AG09309 (cell line): ENCODE data around the gene HTR1B.
A peak's percentile ranks its signal among the peaks of the same experiment; 100 is the strongest.

Source experiments
- DNase-seq: peaks from one replicate; pipeline ENCODE4 v3.0.0-alpha.2; 2010; ENCODE audit warnings: low read depth
- H3K4me3 ChIP-seq: 2 replicates; pipeline ENCODE4 v1.5.1; 2011; ENCODE audit warnings: mild to moderate bottlenecking, low read depth, low read length, moderate library complexity; ENCODE audit not compliant: control insufficient read depth
- CTCF ChIP-seq: IDR thresholded peaks from 2 replicates; pipeline ENCODE4 v1.5.1; 2011; ENCODE audit warnings: mild to moderate bottlenecking, low read depth, low read length, inconsistent platforms; ENCODE audit not compliant: insufficient read depth, control insufficient read depth; ENCODE audit errors: missing control alignments

The HTR1B gene

GRCh38 chr6:77482981-77483380 lies 19.7 kb upstream of the HTR1B start:
- DNase-seq: no peak
- TF ChIP-seq CTCF: no peak
- H3K4me3 ChIP-seq: no peak overlapping the region

- no peak for TF ChIP-seq CTCF
- no peak overlapping the region for H3K4me3 ChIP-seq
- DNase-seq: no peak
Observed at GRCh38 chr6:77474973-77475372, 11.7 kb upstream of the HTR1B start.

GRCh38 chr6:77474286-77474956 lies 11.1 kb upstream of the HTR1B start:
- no peak for TF ChIP-seq CTCF
- no peak for DNase-seq
- H3K4me3 ChIP-seq: no peak overlapping the region

GRCh38 chr6:77470983-77471382 lies 7.7 kb upstream of the HTR1B start:
- TF ChIP-seq CTCF: no peak
- DNase-seq: no peak

GRCh38 chr6:77468939-77469338 lies 5.6 kb upstream of the HTR1B start:
- no peak for DNase-seq
- TF ChIP-seq CTCF: no peak
- H3K4me3 ChIP-seq: no peak overlapping the region

More at GRCh38 chr6:77470983-77471382, 7.7 kb upstream of the HTR1B start:
- no peak overlapping the region for H3K4me3 ChIP-seq

- H3K4me3 ChIP-seq: peak overlapping the region; percentile 55
- no peak for TF ChIP-seq CTCF
- no peak for DNase-seq
Observed at GRCh38 chr6:77466451-77467437, 3.5 kb upstream of the HTR1B start.
